Endothelial cell (in vitro differentiated cells): Measurements from ENCODE around the gene NCKAP1. TPM values are rescaled to one million over a fixed set of nuclear protein-coding genes. Genes with fewer than 3 reads are reported as not detected.

ENCODE experiments used
- DNase-seq: peaks from one replicate; pipeline ENCODE4 v3.0.0; 2021; ENCODE audit warnings: low spot score
- H3K27ac Mint-ChIP-seq: one replicate; pipeline ENCODE4 v1.8.0; 2021; ENCODE audit warnings: mixed read lengths, inconsistent platforms; ENCODE audit not compliant: unreplicated experiment
- H3K27me3 Mint-ChIP-seq: one replicate; pipeline ENCODE4 v1.8.0; 2021; ENCODE audit warnings: mild to moderate bottlenecking, moderate library complexity, mixed read lengths, inconsistent platforms; ENCODE audit not compliant: unreplicated experiment
- H3K36me3 Mint-ChIP-seq: one replicate; pipeline ENCODE4 v1.8.0; 2021; ENCODE audit warnings: mild to moderate bottlenecking, low read depth, mixed read lengths, inconsistent platforms; ENCODE audit not compliant: unreplicated experiment
- H3K4me1 Mint-ChIP-seq: one replicate; pipeline ENCODE4 v1.8.0; 2021; ENCODE audit warnings: mild to moderate bottlenecking, mixed read lengths, inconsistent platforms; ENCODE audit not compliant: unreplicated experiment
- H3K4me3 Mint-ChIP-seq: one replicate; pipeline ENCODE4 v1.8.0; 2021; ENCODE audit warnings: mild to moderate bottlenecking, mixed read lengths, inconsistent platforms; ENCODE audit not compliant: unreplicated experiment
- H3K9me3 Mint-ChIP-seq: one replicate; pipeline ENCODE4 v1.8.0; 2021; ENCODE audit warnings: mixed read lengths, inconsistent platforms; ENCODE audit not compliant: unreplicated experiment
- CTCF ChIP-seq: fragments of 200-600 bp; sonication (generic); IDR thresholded peaks from one replicate; pipeline ENCODE4 v1.5.0; 2021; ENCODE audit warnings: antibody characterized with exemption; ENCODE audit not compliant: unreplicated experiment
- total RNA-seq: library from RNA; stranded (reverse); fragmentation: NEBNext Ultra II Directional; extraction: Animal tissue kit (Norgen Biotek cat#: 25700); gene quantifications from one replicate; pipeline ENCODE4 v1.2.1, GENCODE V29; 2021; ENCODE audit not compliant: unreplicated experiment

NCKAP1 gene
- total RNA-seq, 1 donor from 2014 or later: 171 TPM

GRCh38 chr2:182904844-182905243 is 133.4 kb downstream of the NCKAP1 start:
- Mint-ChIP-seq H3K27me3 (peaks cover 1% of the 10 kb centered on the region), H3K27ac (no peak overlapping the region), H3K4me1 (peaks cover 17% of the 10 kb centered on the region), H3K36me3 (peaks cover 11% of the 10 kb centered on the region), H3K4me3 (no peak overlapping the region), H3K9me3 (no peaks in the 10 kb centered on the region)
- DNase-seq: no peak
- TF ChIP-seq CTCF: no peak

- Mint-ChIP-seq H3K9me3 (no peaks in the 10 kb centered on the region), H3K4me3 (no peak overlapping the region), H3K4me1 (peaks cover 14% of the 10 kb centered on the region), H3K27me3 (no peaks in the 10 kb centered on the region), H3K36me3 (peaks cover 8% of the 10 kb centered on the region), H3K27ac (no peak overlapping the region)
- no peak for DNase-seq
- no peak for TF ChIP-seq CTCF
Measured at GRCh38 chr2:182903566-182903965, 134.7 kb downstream of the NCKAP1 start.

GRCh38 chr2:182901748-182902147 is 136.5 kb downstream of the NCKAP1 start:
- H3K27ac Mint-ChIP-seq: no peak overlapping the region
- no peaks in the 10 kb centered on the region for H3K9me3 Mint-ChIP-seq
- H3K4me3 Mint-ChIP-seq: no peak overlapping the region
- TF ChIP-seq CTCF: no peak
- H3K4me1 Mint-ChIP-seq: peaks cover 4% of the 10 kb centered on the region
- no peak for DNase-seq
- no peaks in the 10 kb centered on the region for H3K27me3 Mint-ChIP-seq
- H3K36me3 Mint-ChIP-seq: peaks cover 8% of the 10 kb centered on the region

GRCh38 chr2:182898718-182899117 is 139.5 kb downstream of the NCKAP1 start:
- Mint-ChIP-seq H3K27me3 (no peaks in the 10 kb centered on the region), H3K4me3 (no peak overlapping the region), H3K4me1 (peaks cover 4% of the 10 kb centered on the region), H3K27ac (no peak overlapping the region), H3K9me3 (no peaks in the 10 kb centered on the region), H3K36me3 (peaks cover 8% of the 10 kb centered on the region)
- TF ChIP-seq CTCF: no peak
- DNase-seq: no peak

GRCh38 chr2:182897137-182897536 is 141.1 kb downstream of the NCKAP1 start:
- no peak for TF ChIP-seq CTCF
- H3K36me3 Mint-ChIP-seq: peaks cover 8% of the 10 kb centered on the region
- H3K4me3 Mint-ChIP-seq: no peak overlapping the region
- H3K9me3 Mint-ChIP-seq: no peaks in the 10 kb centered on the region
- H3K4me1 Mint-ChIP-seq: peaks cover 4% of the 10 kb centered on the region
- no peak for DNase-seq
- H3K27ac Mint-ChIP-seq: no peak overlapping the region
- no peaks in the 10 kb centered on the region for H3K27me3 Mint-ChIP-seq
